Smooth muscle cell of the brain vasculature (primary cell): Measurements from ENCODE around the gene IL20RB.

Source experiments
- DNase-seq: peaks from one replicate; pipeline ENCODE4 v3.0.0-alpha.2; 2012; ENCODE audit warnings: low read depth, low spot score

IL20RB gene

GRCh38 chr3:137039570-137039969 is 81.8 kb downstream of the IL20RB start:
- DNase-seq, result no peak

DNA sequence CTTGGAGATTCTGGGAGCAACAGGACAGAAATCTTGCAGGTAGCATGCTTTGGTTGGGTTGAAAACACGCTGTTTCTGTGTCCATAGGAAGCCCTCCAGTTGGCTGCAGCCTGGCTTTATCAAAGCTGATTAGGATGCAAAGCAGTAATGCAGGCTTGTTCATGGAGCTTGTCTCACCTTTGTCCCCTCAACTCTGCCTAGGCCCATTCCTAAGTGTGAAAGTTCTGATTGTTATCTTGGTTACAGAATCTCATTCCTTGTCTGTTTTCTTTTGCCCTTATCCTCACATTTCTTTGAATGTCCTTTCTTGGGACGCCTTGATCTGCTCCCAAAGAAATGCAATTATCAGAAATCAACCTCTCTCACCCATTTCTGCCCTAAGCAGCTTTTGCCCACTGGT is 83.5 kb downstream of the IL20RB start:
- DNase-seq, result no peak

GRCh38 chr3:137041686-137042085 is 83.9 kb downstream of the IL20RB start:
- DNase-seq, result no peak

- no peak for DNase-seq
Measured at GRCh38 chr3:137046747-137047146, 89.0 kb downstream of the IL20RB start.

GRCh38 chr3:137047240-137047639 is 89.5 kb downstream of the IL20RB start:
- DNase-seq, result no peak

DNA sequence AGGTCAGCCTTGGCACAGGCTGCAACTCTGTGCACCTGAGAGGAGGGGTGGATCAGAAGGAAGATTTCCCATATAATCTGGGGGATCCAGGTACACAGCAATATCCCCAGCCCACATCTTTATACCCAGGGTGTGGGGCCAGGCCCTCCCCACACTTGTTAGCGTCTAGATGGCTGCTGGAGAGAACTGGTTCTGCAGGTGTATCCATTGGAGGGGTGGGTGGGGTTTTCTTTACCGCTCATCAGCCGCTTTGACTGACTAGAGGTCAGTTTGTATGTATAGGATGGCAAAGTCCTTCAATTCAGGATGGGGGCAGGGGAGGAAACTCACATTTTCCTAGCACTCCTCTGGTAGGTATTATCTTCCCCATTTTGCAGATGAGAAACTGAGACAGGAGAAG is 92.5 kb downstream of the IL20RB start:
- no peak for DNase-seq

- DNase-seq, result no peak
Measured at GRCh38 chr3:137052298-137052697, 94.5 kb downstream of the IL20RB start.
